Gastroesophageal sphincter (tissue), 4 donors: ENCODE results near the gene SLC25A6. TPM values are rescaled to one million over a fixed set of nuclear protein-coding genes. Genes with fewer than 3 reads are reported as not detected.

Experiments
- ATAC-seq: fragments of 150-250 bp; one replicate; pipeline ENCODE4 v1.9.1; 2016; ENCODE audit warnings: mild to moderate bottlenecking, moderate library complexity
- H3K27ac ChIP-seq, 4 donors: fragments of 200-600 bp; sonication (generic) in 3 of 4; 1 replicate in 3 of 4; 2 replicates in 1 of 4; pipeline ENCODE4 v1.5.1; 2016 to 2019
- H3K27me3 ChIP-seq: fragments of 200-600 bp; sonication (generic); one replicate; pipeline ENCODE4 v1.5.1; 2019
- H3K36me3 ChIP-seq, 2 donors: fragments of 200-600 bp; sonication (generic); one replicate each; pipeline ENCODE4 v1.5.1; 2019; ENCODE audit warnings: control low read depth in 1 of 2
- H3K4me1 ChIP-seq, 3 donors: fragments of 200-600 bp; sonication (generic); 1 replicate in 2 of 3; 2 replicates in 1 of 3; pipeline ENCODE4 v1.5.1; 2016 to 2019; ENCODE audit warnings: control low read depth in 2 of 3
- H3K4me3 ChIP-seq, 2 donors: fragments of 200-600 bp; sonication (generic); one replicate each; pipeline ENCODE4 v1.5.1; 2019; ENCODE audit warnings: mild to moderate bottlenecking in 1 of 2, moderate library complexity in 1 of 2
- H3K9me3 ChIP-seq, 3 donors: fragments of 200-600 bp; sonication (generic); one replicate each; pipeline ENCODE4 v1.5.1; 2017 to 2019; ENCODE audit warnings: control low read depth in 2 of 3
- EP300 ChIP-seq: sonication (generic); formaldehyde crosslinking; IDR thresholded peaks from one replicate; pipeline ENCODE4 v1.6.1; 2017; ENCODE audit warnings: antibody characterized with exemption, mild to moderate bottlenecking
- POLR2A ChIP-seq, 2 donors: fragments of 450-650 bp; IDR thresholded peaks; one replicate each; pipeline ENCODE4 v1.6.1; 2017; ENCODE audit warnings: antibody characterized with exemption in 2 of 2, mild to moderate bottlenecking in 2 of 2, moderate library complexity in 1 of 2
- POLR2AphosphoS5 ChIP-seq: sonication (generic); formaldehyde crosslinking; IDR thresholded peaks from one replicate; pipeline ENCODE4 v1.6.1; 2017; ENCODE audit warnings: antibody characterized with exemption
- WGBS, 2 donors: methylation state at CpG; one replicate each; pipeline ENCODE4 v1.1.5; 2018; ENCODE audit warnings: low coverage in 1 of 2; 5-methylcytosine and 5-hydroxymethylcytosine counted together
- total RNA-seq, 4 donors: library from RNA; depleted of rRNA; stranded (reverse); fragments of >200 nt; gene quantifications; one replicate each; pipeline ENCODE4 v1.1.0, GENCODE V29; 2016
- TF ChIP-seq, protein P1 (sequence below), 4 experiments: fragments of 200-600 bp in 2 of 4; fragments of 450-650 bp in 2 of 4; sonication (generic) in 1 of 4; IDR thresholded peaks; one replicate each; pipeline ENCODE4 v1.5.1; 2017 to 2019; ENCODE audit warnings: antibody characterized with exemption in 4 of 4, mild to moderate bottlenecking in 2 of 4, moderate library complexity in 2 of 4

The SLC25A6 gene
- total RNA-seq, 4 donors from 2014 or later = 204 to 408 (median 268) TPM

DNA sequence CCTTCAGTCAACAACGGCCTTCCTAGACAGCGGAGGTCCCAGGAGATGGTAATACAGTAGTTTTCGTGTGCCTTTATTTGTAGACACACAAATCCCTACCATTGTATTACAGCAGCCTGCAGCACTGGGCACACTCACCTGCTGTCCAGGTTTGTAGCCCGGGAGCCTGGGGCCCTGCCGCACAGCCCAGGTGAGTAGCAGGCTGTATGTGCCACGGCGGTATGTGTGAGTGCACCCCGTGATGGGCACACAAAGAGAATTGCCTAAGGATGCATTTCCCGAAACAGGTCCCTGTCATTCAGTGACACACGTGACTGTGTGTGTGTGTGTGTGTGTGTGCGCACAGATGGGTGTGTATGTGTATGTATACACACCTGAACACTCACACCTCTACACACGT, 8.1 kb upstream of the SLC25A6 start:
- Histone ChIP-seq H3K9me3 (no peaks in the 10 kb centered on the region), H3K27me3 (no peaks in the 10 kb centered on the region), H3K27ac (no peak overlapping the region), H3K4me1 (peaks cover 0 to 4% (median 0%) of the 10 kb centered on the region in 3 donors), H3K36me3 (peaks cover 0 to 74% of the 10 kb centered on the region in 2 donors), H3K4me3 (no peak overlapping the region)
- 88% methylated on average over 7 to 11 of the region's 12 CpGs for WGBS, 2 donors
- no peak for ATAC-seq
- TF ChIP-seq POLR2A (IDR thresholded peaks at IDR 0.05) = no peak
- TF ChIP-seq, protein P1, sequence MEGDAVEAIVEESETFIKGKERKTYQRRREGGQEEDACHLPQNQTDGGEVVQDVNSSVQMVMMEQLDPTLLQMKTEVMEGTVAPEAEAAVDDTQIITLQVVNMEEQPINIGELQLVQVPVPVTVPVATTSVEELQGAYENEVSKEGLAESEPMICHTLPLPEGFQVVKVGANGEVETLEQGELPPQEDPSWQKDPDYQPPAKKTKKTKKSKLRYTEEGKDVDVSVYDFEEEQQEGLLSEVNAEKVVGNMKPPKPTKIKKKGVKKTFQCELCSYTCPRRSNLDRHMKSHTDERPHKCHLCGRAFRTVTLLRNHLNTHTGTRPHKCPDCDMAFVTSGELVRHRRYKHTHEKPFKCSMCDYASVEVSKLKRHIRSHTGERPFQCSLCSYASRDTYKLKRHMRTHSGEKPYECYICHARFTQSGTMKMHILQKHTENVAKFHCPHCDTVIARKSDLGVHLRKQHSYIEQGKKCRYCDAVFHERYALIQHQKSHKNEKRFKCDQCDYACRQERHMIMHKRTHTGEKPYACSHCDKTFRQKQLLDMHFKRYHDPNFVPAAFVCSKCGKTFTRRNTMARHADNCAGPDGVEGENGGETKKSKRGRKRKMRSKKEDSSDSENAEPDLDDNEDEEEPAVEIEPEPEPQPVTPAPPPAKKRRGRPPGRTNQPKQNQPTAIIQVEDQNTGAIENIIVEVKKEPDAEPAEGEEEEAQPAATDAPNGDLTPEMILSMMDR (IDR thresholded peaks at IDR 0.05) = no peak
- TF ChIP-seq POLR2AphosphoS5 = no peak
- no peak for TF ChIP-seq EP300

DNA sequence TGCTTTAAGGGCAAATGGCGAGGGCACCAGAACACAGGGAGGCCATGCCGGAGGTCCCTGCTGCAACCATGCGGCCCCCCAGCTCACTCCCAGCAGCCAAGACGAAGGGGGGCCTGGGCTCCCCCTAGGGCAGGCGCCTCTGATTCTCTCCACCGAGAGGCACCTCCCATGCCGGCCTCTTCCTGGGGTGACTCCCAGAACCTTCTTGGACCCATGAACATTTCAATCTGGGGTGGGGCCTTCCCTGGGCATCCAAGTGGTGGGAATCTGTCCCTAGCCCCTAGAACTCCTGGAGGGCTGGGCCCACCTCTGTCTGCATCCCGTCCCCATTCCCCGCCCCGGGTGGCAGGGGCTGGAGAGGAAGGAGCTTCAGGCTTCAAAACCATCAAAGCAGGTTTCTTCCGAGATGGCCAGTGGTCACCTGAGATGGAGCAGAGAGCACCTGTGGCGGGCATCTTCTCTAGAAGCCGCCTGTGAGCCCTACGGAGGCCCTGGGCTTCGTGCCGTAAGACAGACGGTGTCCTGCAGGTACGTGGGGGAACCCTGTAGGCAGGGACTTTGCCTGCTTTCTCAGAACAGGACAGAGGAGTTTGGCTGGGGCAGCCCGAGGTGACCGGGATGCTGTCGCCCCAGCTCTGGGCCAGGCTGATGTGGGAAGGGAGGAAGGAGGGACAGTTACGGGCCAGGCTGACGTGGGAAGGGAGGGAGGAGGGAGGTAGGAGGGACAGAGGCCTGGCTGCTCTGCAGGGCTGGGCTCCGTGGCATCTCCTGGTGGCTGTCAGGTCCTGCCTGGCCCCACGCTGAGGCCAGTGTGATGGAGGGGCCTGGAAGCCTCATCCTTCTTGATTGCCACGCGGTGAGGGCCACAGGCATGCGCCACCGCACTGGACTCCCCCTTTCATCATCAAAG, 6.8 kb upstream of the SLC25A6 start:
- TF ChIP-seq EP300 (no peak), POLR2AphosphoS5 (no peak)
- TF ChIP-seq, protein P1 (IDR thresholded peaks at IDR 0.05) = no peak
- H3K9me3 ChIP-seq = no peaks in the 10 kb centered on the region
- no peaks in the 10 kb centered on the region for H3K27me3 ChIP-seq
- peaks cover 0 to 17% (median 11%) of the 10 kb centered on the region in 3 donors for H3K4me1 ChIP-seq
- WGBS, 2 donors = 8 to 77% methylated on average over 2 to 12 of the region's 29 CpGs
- peaks cover 0 to 63% of the 10 kb centered on the region in 2 donors for H3K36me3 ChIP-seq
- no peak overlapping the region for H3K27ac ChIP-seq
- H3K4me3 ChIP-seq = no peak overlapping the region
- peak; percentile 58 for ATAC-seq

DNA sequence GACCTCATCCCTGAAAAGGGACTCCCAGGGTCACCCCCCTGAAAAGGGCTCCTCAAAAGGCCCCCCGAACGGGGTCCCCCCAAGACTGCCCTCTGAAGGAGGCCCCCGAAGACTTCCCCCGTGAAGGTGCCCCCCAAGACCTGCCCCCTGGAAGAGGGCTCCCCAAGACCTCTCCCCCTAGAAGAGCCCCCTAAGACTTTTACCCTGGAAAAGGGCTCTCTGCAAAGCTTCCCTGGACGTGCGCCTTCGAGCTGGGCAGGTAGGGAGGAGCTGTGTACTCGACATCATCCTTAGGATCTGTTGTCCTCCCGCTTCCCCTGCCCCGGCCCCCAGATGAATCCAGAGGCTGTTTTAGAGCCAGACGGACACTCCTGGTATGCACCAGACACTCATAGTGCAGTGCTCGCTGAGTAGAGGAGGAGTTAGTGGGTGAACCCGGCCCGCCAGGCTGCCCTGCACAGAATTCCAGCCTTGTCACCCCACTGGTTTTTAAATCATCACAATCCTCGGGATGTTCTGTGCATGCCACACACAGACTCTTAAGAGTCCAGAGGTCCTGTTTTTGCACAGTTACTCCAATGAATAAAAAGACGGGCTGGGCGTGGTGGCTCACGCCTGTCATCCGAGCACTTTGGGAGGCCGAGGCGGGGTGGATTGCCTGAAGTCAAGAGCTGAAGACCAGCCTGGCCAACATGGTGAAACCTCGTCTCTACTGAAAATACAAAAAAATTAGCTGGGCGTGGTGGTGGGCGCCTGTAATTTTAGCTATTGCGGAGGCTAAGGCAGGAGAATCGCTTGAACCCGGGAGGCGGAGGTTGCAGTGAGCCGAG, 5.7 kb upstream of the SLC25A6 start:
- Histone ChIP-seq H3K4me3 (no peak overlapping the region), H3K27ac (no peak overlapping the region), H3K27me3 (no peaks in the 10 kb centered on the region), H3K36me3 (peaks cover 0 to 53% of the 10 kb centered on the region in 2 donors), H3K4me1 (peaks cover 0 to 24% (median 11%) of the 10 kb centered on the region in 3 donors), H3K9me3 (no peaks in the 10 kb centered on the region)
- no peak for ATAC-seq
- TF ChIP-seq EP300 (no peak), POLR2AphosphoS5 (no peak), POLR2A (IDR thresholded peaks at IDR 0.05) (no peak)
- TF ChIP-seq, protein P1 (IDR thresholded peaks at IDR 0.05) = no peak
- 90 to 100% methylated on average over 1 to 11 of the region's 29 CpGs for WGBS, 2 donors

DNA sequence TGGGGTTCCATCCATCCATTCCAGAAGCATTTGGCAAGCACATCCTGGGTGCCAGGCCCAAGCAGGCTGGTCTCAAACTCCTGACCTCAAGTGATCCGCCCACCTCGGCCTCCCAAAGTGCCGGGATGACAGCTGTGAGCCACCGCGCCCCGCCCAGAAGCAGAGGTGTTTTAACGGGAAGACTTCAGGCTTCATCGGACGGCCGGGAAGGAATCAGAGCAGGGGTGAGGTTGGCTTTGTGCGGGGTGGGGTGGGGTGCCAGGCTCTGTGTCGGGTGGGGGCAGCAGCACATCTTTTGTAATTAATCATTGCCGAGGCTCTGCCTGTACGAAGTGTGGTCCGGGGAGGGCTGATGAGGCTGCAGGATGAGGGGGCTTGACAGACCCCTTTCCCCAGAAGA, 5.1 kb upstream of the SLC25A6 start:
- Histone ChIP-seq H3K4me1 (peaks cover 0 to 24% (median 11%) of the 10 kb centered on the region in 3 donors), H3K36me3 (peaks cover 0 to 48% of the 10 kb centered on the region in 2 donors), H3K27me3 (no peaks in the 10 kb centered on the region), H3K4me3 (no peak overlapping the region), H3K27ac (no peak overlapping the region), H3K9me3 (no peaks in the 10 kb centered on the region)
- WGBS, 2 donors = no CpG with 5 or more reads among the region's 15 CpGs
- TF ChIP-seq EP300 = no peak
- TF ChIP-seq, protein P1 (IDR thresholded peaks at IDR 0.05) = no peak
- no peak for TF ChIP-seq POLR2AphosphoS5
- TF ChIP-seq POLR2A (IDR thresholded peaks at IDR 0.05) = no peak
- no peak for ATAC-seq
